GM23248 (cell line): ENCODE measurements around the gene KLHL30. TPM values are rescaled to one million over a fixed set of nuclear protein-coding genes. Genes with fewer than 3 reads are reported as not detected.

Experiments
- DNase-seq: peaks from one replicate; pipeline ENCODE4 v3.0.0-alpha.2; 2015
- H2AFZ ChIP-seq: fragments of 200-600 bp; sonication (generic); 2 replicates; pipeline ENCODE4 v1.6.1; 2016; ENCODE audit warnings: antibody characterized with exemption
- H3F3A ChIP-seq: fragments of 200-600 bp; sonication (generic); 2 replicates; pipeline ENCODE4 v1.6.1; 2016; ENCODE audit warnings: mild to moderate bottlenecking, antibody characterized with exemption, mixed run types; ENCODE audit not compliant: insufficient read depth
- H3K27ac ChIP-seq: fragments of 200-600 bp; sonication (generic); 2 replicates; pipeline ENCODE4 v1.5.1; 2016; ENCODE audit warnings: mild to moderate bottlenecking
- H3K27me3 ChIP-seq: fragments of 200-600 bp; sonication (generic); replicated peaks from 2 replicates; pipeline ENCODE4 v1.6.1; 2016; ENCODE audit warnings: mild to moderate bottlenecking; ENCODE audit not compliant: insufficient read depth
- H3K36me3 ChIP-seq: fragments of 200-600 bp; sonication (generic); 2 replicates; pipeline ENCODE4 v1.6.1; 2016; ENCODE audit warnings: low read depth, mild to moderate bottlenecking
- H3K4me1 ChIP-seq: fragments of 200-600 bp; sonication (generic); 2 replicates; pipeline ENCODE4 v1.6.1; 2016; ENCODE audit warnings: mild to moderate bottlenecking; ENCODE audit not compliant: insufficient read depth
- H3K4me2 ChIP-seq: fragments of 200-600 bp; sonication (generic); one replicate; pipeline ENCODE4 v1.6.1; 2016; ENCODE audit warnings: mild to moderate bottlenecking; ENCODE audit not compliant: unreplicated experiment
- H3K4me3 ChIP-seq: fragments of 200-600 bp; sonication (generic); 2 replicates; pipeline ENCODE4 v1.5.1; 2016; ENCODE audit warnings: mild to moderate bottlenecking
- H3K79me2 ChIP-seq: fragments of 200-600 bp; sonication (generic); 2 replicates; pipeline ENCODE4 v1.6.1; 2016; ENCODE audit warnings: mild to moderate bottlenecking; ENCODE audit not compliant: insufficient read depth
- H3K9ac ChIP-seq: fragments of 200-600 bp; sonication (generic); 2 replicates; pipeline ENCODE4 v1.6.1; 2016; ENCODE audit warnings: mild to moderate bottlenecking
- H3K9me2 ChIP-seq: fragments of 200-600 bp; sonication (generic); 2 replicates; pipeline ENCODE4 v1.6.1; 2016; ENCODE audit warnings: mixed run types, mild to moderate bottlenecking, moderate library complexity; ENCODE audit not compliant: insufficient read depth
- H3K9me3 ChIP-seq: fragments of 200-600 bp; sonication (generic); one replicate; pipeline ENCODE4 v1.6.1; 2017; ENCODE audit warnings: low read depth
- H4K20me1 ChIP-seq: fragments of 200-600 bp; sonication (generic); 2 replicates; pipeline ENCODE4 v1.6.0; 2016; ENCODE audit not compliant: insufficient read depth
- EZH2 ChIP-seq: fragments of 200-600 bp; sonication (generic); IDR thresholded peaks from 2 replicates; pipeline ENCODE4 v1.6.1; 2018; ENCODE audit warnings: antibody characterized with exemption, mild to moderate bottlenecking; ENCODE audit not compliant: insufficient read depth, poor library complexity, severe bottlenecking
- EZH2phosphoT487 ChIP-seq: fragments of 200-600 bp; sonication (generic); IDR thresholded peaks from 2 replicates; pipeline ENCODE4 v1.6.1; 2018; ENCODE audit warnings: antibody characterized with exemption, moderate library complexity, mild to moderate bottlenecking, low read depth; ENCODE audit not compliant: insufficient read depth
- WGBS, 2 experiments: methylation state at CpG; one replicate each; pipeline ENCODE4 v1.1.6; 2015 to 2017; ENCODE audit warnings: low lambda C conversion rate in 2 of 2, low coverage in 1 of 2; ENCODE audit errors: missing lambda C conversion rate in 2 of 2; 5-methylcytosine and 5-hydroxymethylcytosine counted together
- in situ Hi-C: fragments of 300-500 bp; cut with MboI; formaldehyde crosslinking; loops from 2 replicates; pipeline ENCODE4 v1.15.0; 2020
- polyA plus RNA-seq: library from polyadenylated mRNA; unstranded; fragments of >200 nt; fragmentation: Nextera tagmentation; extraction: Ambion mirVana; gene quantifications from 2 replicates; pipeline ENCODE4 v1.2.1, GENCODE V29; 2016
- total RNA-seq: library from RNA; depleted of rRNA; stranded (reverse); fragments of >200 nt; shearing (Covaris generic); gene quantifications from 2 replicates; pipeline ENCODE4 v1.2.3, GENCODE V29; 2014

The KLHL30 gene
- total and polyA plus RNA-seq, 2 experiments from 2014 or later = 0.05 to 0.11 TPM

GRCh38 chr2:238176613-238177012 is 38.1 kb downstream of the KLHL30 start:
- peaks cover 57% of the 10 kb centered on the region for H3K36me3 ChIP-seq
- no peak for DNase-seq

GRCh38 chr2:238180554-238180953 is 42.1 kb downstream of the KLHL30 start:
- Histone ChIP-seq H3K9ac (no peak overlapping the region), H3K36me3 (peaks cover 83% of the 10 kb centered on the region), H3K27ac (no peak overlapping the region), H2AFZ (no peak overlapping the region), H3F3A (peaks cover 4% of the 10 kb centered on the region; the same call in 1 of the 2 replicates), H3K9me3 (no peaks in the 10 kb centered on the region), H3K27me3 (no peaks in the 10 kb centered on the region), H3K4me3 (no peak overlapping the region), H3K9me2 (no peaks in the 10 kb centered on the region), H3K79me2 (peaks cover 47% of the 10 kb centered on the region), H3K4me1 (no peaks in the 10 kb centered on the region), H3K4me2 (no peak overlapping the region), H4K20me1 (no peaks in the 10 kb centered on the region)
- in situ Hi-C loops = no loop called here
- TF ChIP-seq EZH2phosphoT487 (no peak), EZH2 (no peak)
- WGBS, 2 experiments = 87 to 93% methylated on average over 5 of the region's 5 CpGs
- DNase-seq = no peak

More at GRCh38 chr2:238176613-238177012, 38.1 kb downstream of the KLHL30 start:
- Histone ChIP-seq H3K4me1 (peaks cover under 1% of the 10 kb centered on the region; the same call in 1 of the 2 replicates), H3K27me3 (no peaks in the 10 kb centered on the region), H3K79me2 (peaks cover 29% of the 10 kb centered on the region; the same call in 1 of the 2 replicates), H3K9ac (no peak overlapping the region), H3K9me3 (no peaks in the 10 kb centered on the region), H4K20me1 (no peaks in the 10 kb centered on the region), H3K27ac (no peak overlapping the region), H3K4me3 (no peak overlapping the region), H3K9me2 (no peaks in the 10 kb centered on the region), H3K4me2 (no peak overlapping the region), H3F3A (peaks cover 33% of the 10 kb centered on the region), H2AFZ (no peak overlapping the region)
- TF ChIP-seq EZH2 (no peak), EZH2phosphoT487 (no peak)
- in situ Hi-C loops = no loop called here

GRCh38 chr2:238182362-238182761 is 43.9 kb downstream of the KLHL30 start:
- 73 to 74% methylated on average over 6 of the region's 6 CpGs for WGBS, 2 experiments

GRCh38 chr2:238183821-238184220 is 45.4 kb downstream of the KLHL30 start:
- no peak overlapping the region for H3K4me2 ChIP-seq
- H3K36me3 ChIP-seq = peaks cover 80% of the 10 kb centered on the region
- H3K4me3 ChIP-seq = no peak overlapping the region
- H2AFZ ChIP-seq = no peak overlapping the region
- in situ Hi-C loops = no loop called here
- H3K9me3 ChIP-seq = no peaks in the 10 kb centered on the region
- no peak for DNase-seq
- no peak overlapping the region for H3K9ac ChIP-seq
- H3K27me3 ChIP-seq = no peaks in the 10 kb centered on the region
- peaks cover 53% of the 10 kb centered on the region for H3K79me2 ChIP-seq
- no peaks in the 10 kb centered on the region for H4K20me1 ChIP-seq
- 0 out of 2 replicates have a peak, but pooled peaks cover 4% of the 10 kb centered on the region for H3F3A ChIP-seq
- TF ChIP-seq EZH2 (no peak), EZH2phosphoT487 (no peak)
- WGBS, 2 experiments = 86 to 88% methylated on average over 4 of the region's 4 CpGs
- H3K27ac ChIP-seq = no peak overlapping the region
- no peaks in the 10 kb centered on the region for H3K4me1 ChIP-seq
- no peaks in the 10 kb centered on the region for H3K9me2 ChIP-seq

More at GRCh38 chr2:238182362-238182761, 43.9 kb downstream of the KLHL30 start:
- Histone ChIP-seq H3K9me2 (no peaks in the 10 kb centered on the region), H3K79me2 (peaks cover 48% of the 10 kb centered on the region), H2AFZ (no peak overlapping the region), H3K36me3 (peaks cover 80% of the 10 kb centered on the region), H3K4me1 (no peaks in the 10 kb centered on the region), H3F3A (peaks cover 4% of the 10 kb centered on the region; the same call in 1 of the 2 replicates), H3K27ac (no peak overlapping the region), H4K20me1 (no peaks in the 10 kb centered on the region), H3K9ac (no peak overlapping the region), H3K4me2 (no peak overlapping the region), H3K4me3 (no peak overlapping the region), H3K9me3 (no peaks in the 10 kb centered on the region), H3K27me3 (no peaks in the 10 kb centered on the region)
- no peak for DNase-seq
- TF ChIP-seq EZH2phosphoT487 = no peak
- TF ChIP-seq EZH2 = no peak
- in situ Hi-C loops = no loop called here
